Liver (tissue), 9 donors: ENCODE results near the gene AK1. TPM values are rescaled to one million over a fixed set of nuclear protein-coding genes. Genes with fewer than 3 reads are reported as not detected.

Experiments used
- DNase-seq: peaks from one replicate; pipeline ENCODE4 v3.0.0-alpha.2; 2017; ENCODE audit warnings: low spot score
- H3K27ac ChIP-seq, 2 donors: one replicate each; pipeline ENCODE4 v1.7.0; 2013; ENCODE audit warnings: inconsistent platforms in 2 of 2, low read length in 2 of 2, control low read depth in 1 of 2, low read depth in 1 of 2, mild to moderate bottlenecking in 1 of 2
- H3K27me3 ChIP-seq, 4 donors: one replicate each; pipeline versions ENCODE4 v1.6.1 to v1.7.0; 2013; ENCODE audit warnings: low read length in 3 of 4, inconsistent platforms in 1 of 4, mild to moderate bottlenecking in 1 of 4, moderate library complexity in 1 of 4; ENCODE audit not compliant: control insufficient read depth in 4 of 4, insufficient read depth in 4 of 4
- H3K36me3 ChIP-seq, 4 donors: one replicate each; pipeline versions ENCODE4 v1.6.1 to v1.7.0; 2013; ENCODE audit warnings: low read length in 3 of 4, mild to moderate bottlenecking in 3 of 4, low read depth in 1 of 4, moderate library complexity in 1 of 4; ENCODE audit not compliant: control insufficient read depth in 4 of 4, insufficient read depth in 3 of 4
- H3K4me1 ChIP-seq, 4 donors: one replicate each; pipeline versions ENCODE4 v1.6.1 to v1.7.0; 2013; ENCODE audit warnings: low read length in 3 of 4, mild to moderate bottlenecking in 3 of 4, moderate library complexity in 1 of 4; ENCODE audit not compliant: control insufficient read depth in 4 of 4, insufficient read depth in 4 of 4
- H3K4me3 ChIP-seq, 3 donors: one replicate each; pipeline versions ENCODE4 v1.6.1 to v1.7.0; 2013; ENCODE audit warnings: low read length in 3 of 3, control low read depth in 1 of 3, low read depth in 1 of 3, mild to moderate bottlenecking in 1 of 3
- H3K9ac ChIP-seq, 2 donors: one replicate each; pipeline ENCODE4 v1.7.0; 2013; ENCODE audit warnings: low read length in 2 of 2, mild to moderate bottlenecking in 2 of 2, moderate library complexity in 2 of 2, control low read depth in 1 of 2, low read depth in 1 of 2
- H3K9me3 ChIP-seq, 4 donors: one replicate each; pipeline versions ENCODE4 v1.6.1 to v1.7.0; 2013; ENCODE audit warnings: low read length in 3 of 4; ENCODE audit not compliant: control insufficient read depth in 4 of 4
- EGR1 ChIP-seq, 2 donors: IDR thresholded peaks; 2 replicates each; pipeline ENCODE4 v1.6.1; 2016 to 2018; ENCODE audit warnings: antibody characterized with exemption in 2 of 2, low read depth in 2 of 2
- FOXA1 ChIP-seq: IDR thresholded peaks from 2 replicates; pipeline ENCODE4 v1.6.1; 2016; ENCODE audit warnings: antibody characterized with exemption
- FOXA2 ChIP-seq: IDR thresholded peaks from 2 replicates; pipeline ENCODE4 v1.6.1; 2016; ENCODE audit warnings: antibody characterized with exemption
- HNF4G ChIP-seq: IDR thresholded peaks from 2 replicates; pipeline ENCODE4 v1.6.1; 2016; ENCODE audit warnings: antibody characterized with exemption
- NR2F2 ChIP-seq: IDR thresholded peaks from 2 replicates; pipeline ENCODE4 v1.6.1; 2016; ENCODE audit warnings: antibody characterized with exemption
- SP1 ChIP-seq: IDR thresholded peaks from 2 replicates; pipeline ENCODE4 v1.6.1; 2018; ENCODE audit warnings: antibody characterized with exemption, mild to moderate bottlenecking
- TAF1 ChIP-seq: conservative IDR thresholded peaks from 2 replicates; pipeline ENCODE4 v1.6.1; 2016; ENCODE audit warnings: antibody characterized with exemption, mild to moderate bottlenecking
- YY1 ChIP-seq: IDR thresholded peaks from 2 replicates; pipeline ENCODE4 v1.6.1; 2016; ENCODE audit warnings: antibody characterized with exemption, mild to moderate bottlenecking
- WGBS: extraction: QIAGEN DNeasy Blood & Tissue Kit; methylation state at CpG from one replicate; pipeline ENCODE4 v1.1.7; 2013; 5-methylcytosine and 5-hydroxymethylcytosine counted together
- polyA plus RNA-seq, 2 donors: library from polyadenylated mRNA; stranded (reverse) in 1 of 2; unstranded in 1 of 2; fragments of 200-250 nt in 1 of 2; fragments of >200 nt in 1 of 2; fragmentation: Nextera tagmentation in 1 of 2; extraction: Ambion mirVana in 1 of 2; gene quantifications; one replicate each; pipeline versions ENCODE4 v1.2.1 to v1.2.3, GENCODE V29; 2013 to 2015
- total RNA-seq, 2 donors: library from RNA; depleted of rRNA; stranded (reverse); fragments of >200 nt; gene quantifications; one replicate each; pipeline ENCODE4 v1.2.3, GENCODE V29; 2014
- TF ChIP-seq, protein P1 (sequence below): fragments of 150-350 bp; IDR thresholded peaks from 2 replicates; pipeline ENCODE4 v1.5.1; 2017; ENCODE audit warnings: improper control_type of control experiment, low read depth, low read length; ENCODE audit not compliant: missing input control
- TF ChIP-seq, protein P2 (sequence below): IDR thresholded peaks from 2 replicates; pipeline ENCODE4 v1.6.1; 2016; ENCODE audit warnings: antibody characterized with exemption
- TF ChIP-seq, protein P3 (sequence below): IDR thresholded peaks from 2 replicates; pipeline ENCODE4 v1.6.1; 2016; ENCODE audit warnings: antibody characterized with exemption, mild to moderate bottlenecking
- TF ChIP-seq, protein P4 (sequence below): IDR thresholded peaks from 2 replicates; pipeline ENCODE4 v1.6.1; 2016; ENCODE audit warnings: antibody characterized with exemption
- donor health status: healthy.
- donor health status: healthy.
- donor health status: healthy.
- donor health status: healthy.
- donor health status: healthy.

The AK1 gene
- total and polyA plus RNA-seq, 4 donors: 10.6 to 78.3 (median 29.6) TPM

GRCh38 chr9:127856094-127856728 is 21.3 kb downstream of the AK1 start:
- TF ChIP-seq, protein P1, sequence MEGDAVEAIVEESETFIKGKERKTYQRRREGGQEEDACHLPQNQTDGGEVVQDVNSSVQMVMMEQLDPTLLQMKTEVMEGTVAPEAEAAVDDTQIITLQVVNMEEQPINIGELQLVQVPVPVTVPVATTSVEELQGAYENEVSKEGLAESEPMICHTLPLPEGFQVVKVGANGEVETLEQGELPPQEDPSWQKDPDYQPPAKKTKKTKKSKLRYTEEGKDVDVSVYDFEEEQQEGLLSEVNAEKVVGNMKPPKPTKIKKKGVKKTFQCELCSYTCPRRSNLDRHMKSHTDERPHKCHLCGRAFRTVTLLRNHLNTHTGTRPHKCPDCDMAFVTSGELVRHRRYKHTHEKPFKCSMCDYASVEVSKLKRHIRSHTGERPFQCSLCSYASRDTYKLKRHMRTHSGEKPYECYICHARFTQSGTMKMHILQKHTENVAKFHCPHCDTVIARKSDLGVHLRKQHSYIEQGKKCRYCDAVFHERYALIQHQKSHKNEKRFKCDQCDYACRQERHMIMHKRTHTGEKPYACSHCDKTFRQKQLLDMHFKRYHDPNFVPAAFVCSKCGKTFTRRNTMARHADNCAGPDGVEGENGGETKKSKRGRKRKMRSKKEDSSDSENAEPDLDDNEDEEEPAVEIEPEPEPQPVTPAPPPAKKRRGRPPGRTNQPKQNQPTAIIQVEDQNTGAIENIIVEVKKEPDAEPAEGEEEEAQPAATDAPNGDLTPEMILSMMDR: no peak
- TF ChIP-seq EGR1 (IDR thresholded peaks at IDR 0.05; ENCODE audit: low read depth in 2 of 2) (no peak), FOXA1 (no peak)
- TF ChIP-seq, protein P2, sequence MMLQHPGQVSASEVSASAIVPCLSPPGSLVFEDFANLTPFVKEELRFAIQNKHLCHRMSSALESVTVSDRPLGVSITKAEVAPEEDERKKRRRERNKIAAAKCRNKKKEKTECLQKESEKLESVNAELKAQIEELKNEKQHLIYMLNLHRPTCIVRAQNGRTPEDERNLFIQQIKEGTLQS: no peak
- H3K36me3 ChIP-seq: no peaks in the 10 kb centered on the region
- DNase-seq: no peak
- H3K9ac ChIP-seq: no peak overlapping the region
- H3K9me3 ChIP-seq: no peaks in the 10 kb centered on the region
- H3K4me1 ChIP-seq: peaks cover 0 to 7% (median 1%) of the 10 kb centered on the region in 4 donors
- H3K4me3 ChIP-seq: no peak overlapping the region
- peak overlapping the region in 1 of 2 donors; percentile 5 for H3K27ac ChIP-seq
- no peaks in the 10 kb centered on the region for H3K27me3 ChIP-seq
- WGBS: 68% methylated on average over 11 of the region's 11 CpGs

- no peak for DNase-seq
- Histone ChIP-seq H3K4me1 (peaks cover 0 to 7% (median 1%) of the 10 kb centered on the region in 4 donors), H3K9me3 (no peaks in the 10 kb centered on the region), H3K36me3 (no peaks in the 10 kb centered on the region), H3K4me3 (no peak overlapping the region), H3K27me3 (no peaks in the 10 kb centered on the region), H3K9ac (no peak overlapping the region), H3K27ac (peak overlapping the region in 1 of 2 donors; percentile 5)
- TF ChIP-seq TAF1 (no peak), SP1 (no peak), HNF4G (no peak), NR2F2 (no peak), FOXA1 (no peak), YY1 (no peak), FOXA2 (no peak)
- TF ChIP-seq, protein P1: no peak
- TF ChIP-seq, protein P3, sequence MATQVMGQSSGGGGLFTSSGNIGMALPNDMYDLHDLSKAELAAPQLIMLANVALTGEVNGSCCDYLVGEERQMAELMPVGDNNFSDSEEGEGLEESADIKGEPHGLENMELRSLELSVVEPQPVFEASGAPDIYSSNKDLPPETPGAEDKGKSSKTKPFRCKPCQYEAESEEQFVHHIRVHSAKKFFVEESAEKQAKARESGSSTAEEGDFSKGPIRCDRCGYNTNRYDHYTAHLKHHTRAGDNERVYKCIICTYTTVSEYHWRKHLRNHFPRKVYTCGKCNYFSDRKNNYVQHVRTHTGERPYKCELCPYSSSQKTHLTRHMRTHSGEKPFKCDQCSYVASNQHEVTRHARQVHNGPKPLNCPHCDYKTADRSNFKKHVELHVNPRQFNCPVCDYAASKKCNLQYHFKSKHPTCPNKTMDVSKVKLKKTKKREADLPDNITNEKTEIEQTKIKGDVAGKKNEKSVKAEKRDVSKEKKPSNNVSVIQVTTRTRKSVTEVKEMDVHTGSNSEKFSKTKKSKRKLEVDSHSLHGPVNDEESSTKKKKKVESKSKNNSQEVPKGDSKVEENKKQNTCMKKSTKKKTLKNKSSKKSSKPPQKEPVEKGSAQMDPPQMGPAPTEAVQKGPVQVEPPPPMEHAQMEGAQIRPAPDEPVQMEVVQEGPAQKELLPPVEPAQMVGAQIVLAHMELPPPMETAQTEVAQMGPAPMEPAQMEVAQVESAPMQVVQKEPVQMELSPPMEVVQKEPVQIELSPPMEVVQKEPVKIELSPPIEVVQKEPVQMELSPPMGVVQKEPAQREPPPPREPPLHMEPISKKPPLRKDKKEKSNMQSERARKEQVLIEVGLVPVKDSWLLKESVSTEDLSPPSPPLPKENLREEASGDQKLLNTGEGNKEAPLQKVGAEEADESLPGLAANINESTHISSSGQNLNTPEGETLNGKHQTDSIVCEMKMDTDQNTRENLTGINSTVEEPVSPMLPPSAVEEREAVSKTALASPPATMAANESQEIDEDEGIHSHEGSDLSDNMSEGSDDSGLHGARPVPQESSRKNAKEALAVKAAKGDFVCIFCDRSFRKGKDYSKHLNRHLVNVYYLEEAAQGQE: no peak
- TF ChIP-seq, protein P4, sequence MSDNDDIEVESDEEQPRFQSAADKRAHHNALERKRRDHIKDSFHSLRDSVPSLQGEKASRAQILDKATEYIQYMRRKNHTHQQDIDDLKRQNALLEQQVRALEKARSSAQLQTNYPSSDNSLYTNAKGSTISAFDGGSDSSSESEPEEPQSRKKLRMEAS: no peak
- WGBS: 92% methylated on average over 5 of the region's 5 CpGs
Measured at GRCh38 chr9:127855522-127855921, 22.0 kb downstream of the AK1 start.
